CD4-positive, alpha-beta T cell treated with Interleukin-17A for 4 hours (primary cell): ENCODE results near the gene PROX2.

Experiments
- DNase-seq: peaks from one replicate; pipeline ENCODE4 v3.0.0-alpha.2; 2020; ENCODE audit warnings: mixed read lengths

Gene PROX2

DNA sequence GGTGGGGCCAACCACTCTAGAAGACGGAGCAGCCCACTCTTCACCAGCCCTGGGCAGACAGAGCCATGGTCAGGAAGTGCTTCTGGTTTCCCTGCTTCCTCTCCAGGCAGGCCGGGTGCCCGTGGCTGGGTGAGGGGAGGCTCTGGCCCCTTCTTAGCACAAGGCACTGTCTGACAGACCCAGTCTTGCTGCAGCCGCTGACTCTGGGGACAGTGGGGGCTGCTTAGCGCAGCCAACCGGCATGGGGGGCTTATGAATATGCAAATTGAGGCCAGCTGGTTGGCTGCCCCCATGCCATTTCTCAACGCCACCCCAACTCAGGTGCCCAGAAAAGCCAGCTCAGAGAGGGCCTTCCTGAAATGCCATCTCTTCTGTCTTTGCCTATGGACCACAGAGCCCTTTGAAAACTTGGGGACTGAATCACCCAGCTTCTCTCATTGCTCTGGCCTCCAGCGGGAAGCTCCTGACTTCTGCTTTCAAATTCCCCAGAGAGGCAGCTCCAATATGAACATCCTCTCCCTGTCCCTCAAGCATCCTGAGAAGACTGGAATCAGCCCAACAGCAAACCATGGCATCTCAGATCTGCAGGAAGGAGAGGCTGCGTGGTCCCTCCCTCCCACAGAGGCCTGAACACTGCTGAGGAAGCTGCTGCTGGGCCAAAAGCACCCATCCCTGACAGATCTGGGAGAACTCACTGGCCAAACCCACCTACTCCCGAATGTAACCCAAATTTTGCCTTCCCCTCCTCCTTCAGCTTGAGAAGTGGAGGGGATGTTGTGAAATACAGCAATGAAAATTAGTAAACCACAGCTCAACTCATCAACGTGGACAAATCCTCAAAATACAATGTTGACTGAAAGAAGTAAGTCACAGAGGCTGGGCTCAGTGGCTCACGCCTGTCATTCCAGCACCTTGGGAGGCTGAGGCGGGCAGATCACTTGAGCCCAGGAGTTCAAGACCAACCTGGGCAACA, at the start of gene PROX2:
Gene PROX2, minus strand, starts transcription at position 205 of the 973 bp plus-strand sequence. CDS start 12,311 bp downstream, outside the sequence.
- DNase-seq, result peak; percentile 49

DNA sequence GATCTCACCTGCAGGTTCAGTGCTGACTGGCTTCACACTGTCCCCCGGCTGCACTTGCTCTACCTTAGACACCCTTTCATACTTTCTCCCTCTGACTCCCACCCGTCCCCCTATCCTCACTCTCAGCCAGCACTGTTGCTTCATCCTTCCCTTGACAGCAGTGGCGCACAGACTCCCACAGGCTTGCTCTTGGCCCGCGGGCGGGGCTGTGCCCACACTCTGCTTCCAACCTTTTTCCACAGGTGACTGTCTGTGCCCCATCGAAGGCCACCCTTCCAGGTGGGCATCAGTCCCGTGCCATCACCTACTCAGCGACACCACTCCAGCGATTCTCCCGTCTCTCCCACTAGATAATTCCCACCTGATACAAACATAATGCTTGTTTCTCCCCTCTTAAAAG, 48.1 kb upstream of the PROX2 start:
- DNase-seq, result no peak

GRCh38 chr14:74922752-74923401, 46.9 kb upstream of the PROX2 start, which contains the start of gene RPS6KL1:
RPS6KL1 (minus strand) TSS chr14:74923260; CDS start chr14:74921541, 1,719 bp downstream.
- DNase-seq, result peak; percentile 70

GRCh38 chr14:74921987-74922751, 46.2 kb upstream of the PROX2 start:
- no peak for DNase-seq

DNA sequence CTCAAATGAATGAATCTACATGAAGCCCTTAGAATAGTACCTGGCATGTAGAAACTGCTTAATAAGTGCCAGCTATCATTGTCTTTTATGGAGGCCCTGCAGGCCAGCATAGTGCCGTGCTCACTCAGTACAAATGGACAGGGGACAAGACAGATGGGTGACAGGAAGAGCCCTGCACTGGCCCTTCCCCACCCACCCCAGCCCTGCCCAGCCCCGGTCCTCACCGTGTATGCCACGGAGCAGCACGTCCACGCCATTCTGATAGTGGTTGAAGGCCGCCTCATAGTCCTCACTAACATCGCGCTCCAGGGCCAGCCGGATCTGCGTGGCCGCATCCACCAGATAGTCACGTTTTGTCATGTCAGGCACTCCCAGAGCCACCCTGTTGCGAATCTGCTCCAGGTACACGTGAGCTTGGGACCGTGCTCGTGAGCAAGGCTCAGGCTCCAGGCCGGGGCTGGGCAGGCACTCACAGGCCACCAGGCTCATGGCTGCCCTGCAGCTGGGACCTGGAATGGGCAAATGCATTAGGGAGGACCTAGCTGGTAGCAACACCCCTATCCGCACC, 45.2 kb upstream of the PROX2 start:
- DNase-seq, result no peak

- no peak for DNase-seq
Measured at GRCh38 chr14:74920281-74920680, 44.3 kb upstream of the PROX2 start.

DNA sequence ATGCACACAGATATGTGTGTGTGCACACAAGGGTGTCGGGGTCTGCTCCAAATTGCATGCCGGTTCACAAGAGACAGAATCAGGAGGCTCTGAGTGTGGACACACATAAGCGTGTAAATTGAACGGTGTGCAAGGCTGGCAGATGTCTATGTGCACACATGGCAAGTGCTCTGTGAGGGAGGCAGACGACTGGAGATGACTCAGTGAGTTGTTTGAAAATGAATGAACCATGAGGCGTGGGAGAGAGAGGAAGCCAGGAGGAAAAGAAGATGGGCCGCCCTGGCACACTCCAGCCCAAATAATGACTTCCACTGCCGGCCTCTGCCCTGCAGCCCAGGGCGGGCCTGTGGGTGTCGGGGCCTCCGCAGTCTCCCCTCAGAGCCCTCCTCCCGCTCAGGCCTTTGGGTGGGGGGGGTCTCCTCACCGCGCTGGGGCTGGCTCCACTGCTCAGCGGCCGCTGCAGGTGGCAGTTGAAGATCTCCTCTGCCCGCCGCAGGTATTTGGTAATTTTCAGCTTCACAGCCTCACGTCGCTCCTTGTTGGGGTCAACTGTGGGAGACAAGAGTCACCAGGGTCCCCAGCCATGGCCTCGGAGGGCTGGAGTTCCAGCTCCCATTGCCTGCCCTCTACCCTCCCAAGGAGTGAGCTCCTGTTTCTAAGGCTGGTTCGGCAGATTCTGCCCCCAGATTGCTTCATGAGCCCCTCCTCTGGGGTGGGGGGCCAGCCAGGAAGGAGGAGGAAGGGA, 43.6 kb upstream of the PROX2 start:
- no peak for DNase-seq

GRCh38 chr14:74918380-74918779, 42.4 kb upstream of the PROX2 start:
- DNase-seq, result no peak

- no peak for DNase-seq
Measured at GRCh38 chr14:74917646-74918081, 41.7 kb upstream of the PROX2 start.

- no peak for DNase-seq
Measured at GRCh38 chr14:74917178-74917543, 41.2 kb upstream of the PROX2 start.

DNA sequence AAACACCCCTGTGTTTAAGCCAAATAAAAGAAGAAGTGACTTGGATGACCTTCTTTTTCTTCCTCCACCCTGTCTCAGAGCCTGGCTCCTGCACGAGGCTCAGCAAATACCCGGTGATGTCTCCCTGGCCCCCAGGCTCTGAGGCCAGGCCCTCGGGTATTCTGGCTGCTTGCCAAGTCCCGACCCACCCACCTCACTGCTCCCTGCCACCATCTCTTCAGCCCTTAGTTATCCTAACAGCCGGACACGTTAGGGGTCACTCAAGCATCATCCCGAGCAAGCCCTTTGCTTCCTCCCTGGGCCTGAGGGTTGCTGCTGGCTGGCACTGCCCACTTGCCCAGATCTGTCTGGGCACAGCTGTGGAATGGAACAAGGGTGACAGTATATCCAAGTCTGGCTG, 39.9 kb upstream of the PROX2 start:
- DNase-seq, result no peak

GRCh38 chr14:74915426-74915825, 39.5 kb upstream of the PROX2 start:
- no peak for DNase-seq

DNA sequence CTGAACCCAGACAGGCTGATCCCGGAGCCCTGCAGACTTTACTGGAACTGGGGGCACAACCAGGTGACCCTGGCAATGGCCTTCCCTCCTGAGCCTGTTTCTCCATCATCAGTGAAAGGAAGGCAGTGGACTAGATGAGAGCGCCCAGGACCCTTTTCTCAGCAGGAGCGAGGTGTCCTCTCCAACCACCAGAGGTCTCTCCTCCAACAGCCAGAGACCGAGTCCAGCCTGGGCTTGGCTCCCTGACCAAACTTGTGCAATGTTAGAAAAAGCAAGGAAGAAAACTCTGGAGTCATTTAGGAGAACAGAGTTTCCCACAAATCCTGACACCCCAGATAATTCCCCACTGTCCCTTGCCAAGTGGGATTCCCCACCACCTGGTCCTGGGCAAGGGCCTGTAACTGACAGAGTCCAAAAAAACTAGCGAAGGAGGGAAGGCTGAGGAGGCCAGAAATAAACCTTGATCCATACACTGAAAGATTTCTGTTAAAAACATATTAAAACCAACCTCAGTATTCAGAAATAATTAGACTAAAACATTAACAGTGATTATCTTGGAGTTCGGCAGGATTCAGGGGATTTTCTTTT, 38.1 kb upstream of the PROX2 start:
- DNase-seq, result peak; percentile 27

GRCh38 chr14:74913393-74913910, 37.5 kb upstream of the PROX2 start:
- no peak for DNase-seq

DNA sequence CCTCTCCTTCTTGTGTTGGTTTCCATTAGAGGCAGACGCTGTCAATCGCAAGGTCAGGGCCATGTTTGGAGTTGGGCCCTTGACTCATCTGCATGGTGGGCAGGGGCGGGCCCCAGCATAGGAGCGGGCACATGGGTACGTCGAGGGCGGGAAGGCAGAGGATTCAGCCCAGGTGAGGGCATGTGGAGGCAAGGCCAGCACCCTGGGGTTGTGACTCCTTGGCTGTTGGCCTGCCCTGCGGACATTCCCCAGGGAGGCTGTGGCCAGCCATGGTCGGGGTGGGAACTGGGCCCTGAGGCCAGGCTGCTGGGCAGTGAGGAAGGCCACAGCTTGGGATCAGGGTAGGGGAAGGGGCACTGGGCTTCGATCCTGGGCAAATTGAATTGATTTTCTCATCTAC, 36.9 kb upstream of the PROX2 start:
- no peak for DNase-seq

DNA sequence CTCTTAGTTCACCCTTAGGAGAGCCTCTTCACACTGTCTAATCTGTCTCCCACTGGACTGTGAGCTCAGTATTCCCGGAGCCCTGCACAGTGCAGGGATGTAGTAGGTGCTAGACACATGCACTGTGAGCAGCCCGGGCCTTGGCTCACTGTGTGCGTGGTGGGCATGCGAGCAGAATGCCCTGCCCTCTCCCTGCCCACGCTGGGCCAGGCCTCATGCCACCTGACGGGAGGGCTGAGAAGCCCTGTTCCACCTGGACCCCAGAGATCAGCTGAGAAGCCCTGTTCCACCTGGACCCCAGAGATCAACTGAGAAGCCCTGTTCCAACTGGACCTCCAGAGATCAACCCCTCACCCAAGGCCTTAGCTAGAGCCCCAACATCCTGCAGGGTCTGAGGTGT, 36.2 kb upstream of the PROX2 start:
- DNase-seq, result no peak

GRCh38 chr14:74911704-74912103, 35.8 kb upstream of the PROX2 start:
- DNase-seq, result no peak

- DNase-seq, result no peak
Measured at GRCh38 chr14:74911221-74911620, 35.3 kb upstream of the PROX2 start.

DNA sequence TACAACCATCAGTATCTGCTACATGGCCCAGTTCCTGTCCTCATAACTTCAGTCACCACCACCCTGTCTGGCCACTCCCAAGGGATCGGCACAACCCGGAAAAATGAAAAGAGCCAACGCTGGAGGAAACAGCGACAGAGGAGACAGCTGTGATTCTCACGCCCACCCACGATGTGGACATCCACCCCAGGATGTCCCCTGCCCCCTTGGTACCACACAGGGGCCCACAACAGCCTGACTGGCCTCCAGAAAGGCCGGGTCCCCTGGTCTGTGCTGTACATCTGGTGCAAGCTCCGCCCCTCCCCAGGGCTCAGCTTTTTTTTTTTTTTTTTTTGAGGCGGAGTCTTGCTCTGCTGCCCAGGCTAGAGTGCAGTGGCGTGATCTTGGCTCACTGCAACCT, 34.6 kb upstream of the PROX2 start:
- no peak for DNase-seq

DNA sequence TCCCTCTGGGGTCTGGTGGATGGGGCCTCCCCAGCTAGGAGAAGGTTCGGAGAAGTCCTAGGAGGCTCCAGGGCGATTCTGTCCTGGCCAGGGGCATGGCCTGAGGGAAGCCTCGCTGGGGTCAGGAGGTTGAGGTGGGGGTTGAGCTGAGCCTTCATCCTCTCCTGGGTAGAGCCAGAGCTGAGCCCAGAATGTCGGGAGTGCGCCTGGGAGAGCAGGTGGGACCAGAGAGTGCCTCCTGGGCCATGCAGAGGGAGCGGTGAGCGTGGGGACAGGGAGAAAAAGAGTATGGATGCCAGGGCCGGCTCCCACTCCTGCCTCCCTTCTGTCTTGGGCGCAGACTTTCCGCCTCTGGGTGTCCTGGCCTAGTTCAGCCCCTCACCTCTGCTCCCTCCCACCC, 34.0 kb upstream of the PROX2 start:
- DNase-seq, result no peak

- no peak for DNase-seq
Measured at GRCh38 chr14:74909501-74909900, 33.6 kb upstream of the PROX2 start.
